ENCODE data around the gene ELN. TPM values are rescaled to one million over a fixed set of nuclear protein-coding genes. Genes with fewer than 3 reads are reported as not detected.

ELN gene
- total RNA-seq, 1 donor from 2014 or later = 4.9 TPM

DNA sequence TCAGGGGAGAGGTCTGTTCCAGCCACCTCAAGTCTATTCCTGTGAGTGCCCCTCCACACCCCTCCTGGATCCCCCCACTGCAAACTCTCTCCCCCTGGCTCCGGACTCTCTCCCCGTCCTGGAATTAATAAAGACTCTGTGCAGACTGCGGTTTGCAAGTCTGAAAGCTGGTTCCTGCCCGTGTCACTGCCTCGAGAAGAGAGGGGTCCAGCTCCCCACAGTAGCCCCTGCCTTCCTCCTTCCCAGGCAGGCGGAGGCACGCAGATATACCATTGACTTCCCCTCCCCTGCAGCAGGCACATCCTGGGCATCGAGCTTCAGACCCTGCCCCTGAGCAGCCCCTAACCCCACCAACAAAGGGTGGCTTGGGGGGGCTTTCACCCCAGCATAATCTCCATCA is 2.2 kb upstream of the ELN start:
- ATAC-seq = no peak

DNA sequence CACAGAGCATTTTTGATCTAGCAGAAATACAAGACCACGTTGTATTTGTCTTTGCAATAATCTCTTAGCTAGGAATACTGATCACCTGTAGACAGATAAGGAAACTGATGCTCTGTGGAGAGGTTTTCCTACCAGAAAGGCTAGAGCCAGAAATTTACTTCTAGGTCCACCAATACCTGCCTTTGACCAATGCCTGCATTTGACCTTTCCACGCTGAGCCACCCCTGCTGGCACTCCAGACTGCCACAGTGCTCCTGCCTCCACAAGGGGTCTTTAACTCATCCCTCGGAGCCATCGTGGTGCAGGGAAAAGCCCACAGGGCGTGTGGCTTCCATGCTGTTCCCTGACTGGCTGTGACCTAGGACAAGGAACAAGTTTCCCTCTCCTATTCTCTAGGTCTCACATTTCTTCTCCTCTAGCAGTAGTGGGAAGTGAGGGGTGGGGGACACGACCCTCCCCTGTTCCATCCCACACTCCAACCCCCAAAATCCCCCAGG is 1.5 kb upstream of the ELN start:
- ATAC-seq = no peak

DNA sequence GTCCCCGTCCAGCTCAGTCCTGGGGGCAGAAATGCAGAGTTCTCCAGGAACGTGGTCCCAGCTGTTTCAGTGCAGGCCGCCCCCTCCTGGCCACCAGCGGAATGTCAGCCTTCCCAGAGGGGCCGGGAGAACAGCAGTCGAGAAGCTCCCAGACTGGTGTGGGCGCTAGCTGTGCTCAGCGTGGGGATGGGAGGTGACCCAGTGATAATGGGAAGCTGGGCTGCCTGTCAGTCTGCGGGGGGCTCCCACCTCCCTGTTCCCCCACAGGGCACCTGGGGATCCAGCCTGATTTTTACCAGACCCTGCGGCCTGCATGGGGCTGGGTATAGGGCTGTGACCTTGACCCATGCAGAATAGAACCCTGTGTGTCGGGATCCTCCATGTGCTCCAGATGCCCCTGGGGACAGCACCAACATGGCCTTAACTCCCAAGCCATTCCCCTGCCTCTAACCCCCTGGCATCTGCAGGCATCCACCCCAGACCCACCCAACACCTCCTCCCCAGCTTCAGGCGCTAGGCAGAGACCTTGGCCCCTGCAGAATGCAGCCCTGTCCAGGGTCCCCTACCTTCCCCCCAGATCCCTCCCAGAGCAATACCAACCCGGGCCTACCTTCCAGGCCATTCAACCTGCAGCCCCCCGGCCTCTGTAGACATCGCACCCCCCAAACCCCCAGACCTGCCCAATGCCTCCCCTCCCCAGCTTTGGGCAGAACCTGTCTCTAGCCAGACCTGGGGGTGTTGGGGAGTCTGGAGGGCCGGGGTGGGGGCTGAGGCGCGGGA is 880 bp upstream of the ELN start:
- peak; percentile 67 for ATAC-seq

DNA sequence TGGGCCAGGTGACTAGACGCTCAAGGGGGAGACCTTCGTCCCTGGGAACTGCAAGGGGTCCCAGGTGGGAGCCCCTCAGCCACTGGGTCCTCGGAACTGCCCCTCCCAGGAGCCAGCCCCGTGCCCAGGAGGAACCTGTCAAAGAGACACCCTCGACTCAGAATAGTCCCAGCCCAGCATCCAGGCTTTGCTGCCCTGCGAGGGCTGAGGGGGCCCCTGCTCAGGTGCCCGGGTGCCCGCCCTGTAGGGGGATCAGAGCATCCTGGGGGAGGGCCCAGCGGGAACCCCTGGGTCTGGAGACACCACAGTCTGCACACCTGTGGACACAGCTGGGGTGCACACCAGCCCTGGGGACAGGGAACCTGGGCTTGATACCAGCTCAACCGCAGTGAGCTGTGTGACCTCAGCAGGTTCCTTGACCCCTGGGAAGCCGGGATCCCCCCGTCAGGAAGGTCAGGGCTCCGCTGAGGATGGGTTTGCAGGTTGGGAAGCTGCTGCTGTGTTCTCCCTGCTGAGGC is 407 bp downstream of the ELN start:
- ATAC-seq = no peak

DNA sequence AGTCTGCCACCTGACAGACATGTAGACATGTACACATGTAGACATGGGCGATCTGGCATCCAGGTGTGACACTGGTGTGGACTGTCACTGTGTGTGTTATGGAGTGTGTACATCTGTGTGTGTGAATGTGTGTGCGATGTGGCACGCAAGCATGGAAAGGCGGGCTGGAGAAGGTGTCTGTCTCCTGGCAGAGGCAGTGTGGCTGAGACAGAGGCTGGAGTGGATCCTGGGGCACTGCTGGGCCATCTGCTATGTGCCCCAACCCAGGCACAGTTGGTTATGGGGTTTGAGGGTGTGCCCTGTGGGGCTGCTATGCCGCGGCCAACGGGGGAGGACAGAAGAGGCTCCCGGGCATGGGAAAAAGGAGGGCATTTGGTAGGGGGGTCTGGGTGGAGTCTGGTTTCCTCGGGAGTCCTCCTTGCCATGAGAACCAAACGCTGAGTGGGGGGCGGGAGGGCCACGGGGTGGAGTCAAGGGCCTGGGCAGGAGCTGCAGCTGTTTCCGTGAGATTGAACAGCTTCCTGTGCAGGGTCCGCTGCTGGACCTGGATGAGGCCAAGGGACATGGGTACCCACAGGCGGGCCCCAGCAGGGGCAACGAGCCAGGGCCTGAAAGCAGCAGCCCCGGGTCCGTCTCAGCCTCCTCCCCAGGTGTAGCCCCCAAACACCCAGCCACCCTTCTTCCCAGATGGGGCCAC is 1.3 kb downstream of the ELN start:
- ATAC-seq = no peak

DNA sequence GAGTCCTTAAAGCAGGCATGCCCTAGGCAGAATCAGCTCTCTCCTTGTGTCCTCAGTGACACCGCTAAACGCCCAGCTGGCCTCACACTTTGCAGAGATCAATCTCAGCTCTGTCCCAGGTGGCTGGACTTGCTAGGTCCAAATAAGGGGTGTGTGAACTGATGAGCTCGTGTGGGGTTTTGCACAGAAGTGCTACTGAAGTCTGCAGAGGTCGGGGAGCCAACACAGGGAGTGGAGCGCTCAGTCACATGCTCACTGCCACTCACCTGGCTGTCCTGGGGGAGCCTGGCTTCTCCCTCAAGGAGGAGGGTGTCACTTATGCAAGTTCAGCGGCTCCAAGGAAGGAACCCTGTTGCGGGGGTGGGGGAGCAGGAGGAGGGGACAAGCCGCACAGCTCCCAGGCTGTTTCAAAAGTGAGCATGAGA is 2.0 kb downstream of the ELN start:
- no peak for ATAC-seq

DNA sequence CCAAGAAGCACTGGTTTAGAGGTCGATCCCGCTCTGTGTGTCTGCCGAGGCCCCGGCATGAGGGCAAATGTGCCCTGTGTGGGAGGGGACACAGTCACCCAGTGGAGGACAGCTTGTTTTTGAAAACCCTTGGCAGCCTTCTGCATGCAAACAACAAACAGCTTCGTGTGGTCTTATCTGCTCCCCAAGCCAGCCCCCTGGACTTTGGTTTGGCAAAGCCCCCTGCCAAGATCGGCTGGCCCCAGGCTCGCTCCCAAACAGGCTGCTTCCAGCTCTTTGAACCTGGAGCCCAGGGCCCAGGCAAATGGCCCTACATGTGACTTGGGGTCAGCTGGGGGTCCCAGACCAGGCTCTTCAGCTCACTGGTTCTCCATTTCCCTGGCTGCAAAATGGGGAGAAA is 2.9 kb downstream of the ELN start:
- no peak for ATAC-seq

DNA sequence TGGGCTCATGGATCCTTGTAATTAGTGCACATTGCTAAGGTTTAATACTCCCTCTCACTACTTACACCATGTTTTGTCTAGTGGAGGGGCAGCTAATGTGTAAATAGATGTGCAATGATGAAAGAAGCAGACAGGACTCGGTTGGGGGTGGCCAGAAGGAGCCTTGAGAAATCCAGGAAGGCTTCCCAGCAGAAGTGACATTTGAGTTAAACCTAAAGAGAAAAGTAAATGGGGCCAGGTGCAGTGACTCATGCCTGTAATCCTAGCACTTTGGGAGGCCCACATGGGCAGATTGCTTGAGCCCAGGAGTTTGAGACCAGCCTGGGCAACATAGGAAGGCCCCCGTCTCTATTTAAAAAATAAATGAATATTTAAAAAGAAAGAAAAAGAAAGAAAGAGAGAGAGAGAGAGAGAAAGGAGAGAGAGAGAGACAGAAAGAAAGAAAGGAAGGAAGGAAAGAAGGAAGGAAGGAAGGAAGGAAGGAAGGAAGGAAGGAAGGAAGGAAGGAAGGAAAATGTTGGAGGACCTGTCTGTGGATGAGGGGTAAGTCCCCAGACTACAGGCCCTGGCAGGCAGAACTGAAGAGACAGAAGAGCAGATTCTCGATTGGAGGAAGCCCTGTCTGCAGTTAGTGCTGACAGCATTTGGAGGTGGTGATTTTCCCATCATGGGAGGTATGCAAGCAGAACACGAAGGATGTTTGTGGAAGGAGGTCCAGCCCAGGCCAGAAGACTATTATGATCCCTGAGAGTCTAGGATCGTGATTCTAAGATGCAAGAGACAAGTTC is 3.6 kb downstream of the ELN start:
- no peak for ATAC-seq

DNA sequence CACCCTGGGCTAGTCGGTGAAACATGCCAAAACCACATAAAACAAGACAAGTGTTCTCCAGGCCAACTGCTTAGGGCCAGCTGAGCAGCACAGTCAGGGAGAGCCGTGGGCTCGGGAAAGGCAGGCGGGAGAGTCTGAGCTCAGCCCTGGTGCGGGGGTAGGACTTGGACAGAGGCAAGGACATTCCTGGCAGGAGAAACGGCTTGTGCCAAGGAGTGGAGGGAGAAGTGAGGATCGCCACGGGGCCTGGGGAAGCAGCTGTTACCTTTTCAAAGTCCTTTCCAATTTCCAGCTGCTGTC is 4.2 kb downstream of the ELN start:
- peak; percentile 28 for ATAC-seq

DNA sequence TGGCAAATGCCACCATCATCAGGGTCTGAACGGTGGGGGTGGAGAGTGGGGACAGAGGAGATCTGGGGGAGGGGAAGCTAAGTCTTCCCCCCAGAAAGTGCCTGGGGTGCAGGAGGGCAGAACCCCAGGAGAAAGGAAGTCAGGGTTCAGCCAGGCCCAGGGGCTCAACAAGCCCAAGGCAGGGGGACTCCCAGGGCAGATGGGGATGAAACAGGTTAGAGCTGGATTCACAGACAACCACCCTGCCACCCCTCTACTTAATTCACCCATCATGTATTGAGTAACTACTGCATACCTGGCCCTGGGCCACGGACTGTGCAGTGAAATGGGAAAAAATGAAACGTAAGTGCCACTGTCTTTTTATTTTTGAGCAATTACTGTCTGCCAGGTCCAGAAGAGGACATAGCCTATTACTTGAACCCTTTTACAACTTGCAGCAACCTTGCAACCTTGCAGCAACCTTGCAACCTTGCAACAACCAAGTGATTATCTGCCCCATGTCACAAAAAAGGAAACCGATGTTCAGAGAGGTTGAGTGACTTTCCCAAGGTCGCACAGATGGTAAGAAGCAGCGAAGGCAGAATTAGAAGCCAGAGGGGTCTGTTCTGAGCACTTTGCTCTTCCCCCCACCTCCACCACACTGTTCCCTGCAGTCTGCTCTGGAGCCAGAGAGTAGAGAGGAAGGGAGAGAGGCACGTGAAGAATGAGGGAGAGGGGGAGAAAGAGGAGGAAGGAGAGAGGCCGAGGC is 4.8 kb downstream of the ELN start:
- ATAC-seq = peak; percentile 9

DNA sequence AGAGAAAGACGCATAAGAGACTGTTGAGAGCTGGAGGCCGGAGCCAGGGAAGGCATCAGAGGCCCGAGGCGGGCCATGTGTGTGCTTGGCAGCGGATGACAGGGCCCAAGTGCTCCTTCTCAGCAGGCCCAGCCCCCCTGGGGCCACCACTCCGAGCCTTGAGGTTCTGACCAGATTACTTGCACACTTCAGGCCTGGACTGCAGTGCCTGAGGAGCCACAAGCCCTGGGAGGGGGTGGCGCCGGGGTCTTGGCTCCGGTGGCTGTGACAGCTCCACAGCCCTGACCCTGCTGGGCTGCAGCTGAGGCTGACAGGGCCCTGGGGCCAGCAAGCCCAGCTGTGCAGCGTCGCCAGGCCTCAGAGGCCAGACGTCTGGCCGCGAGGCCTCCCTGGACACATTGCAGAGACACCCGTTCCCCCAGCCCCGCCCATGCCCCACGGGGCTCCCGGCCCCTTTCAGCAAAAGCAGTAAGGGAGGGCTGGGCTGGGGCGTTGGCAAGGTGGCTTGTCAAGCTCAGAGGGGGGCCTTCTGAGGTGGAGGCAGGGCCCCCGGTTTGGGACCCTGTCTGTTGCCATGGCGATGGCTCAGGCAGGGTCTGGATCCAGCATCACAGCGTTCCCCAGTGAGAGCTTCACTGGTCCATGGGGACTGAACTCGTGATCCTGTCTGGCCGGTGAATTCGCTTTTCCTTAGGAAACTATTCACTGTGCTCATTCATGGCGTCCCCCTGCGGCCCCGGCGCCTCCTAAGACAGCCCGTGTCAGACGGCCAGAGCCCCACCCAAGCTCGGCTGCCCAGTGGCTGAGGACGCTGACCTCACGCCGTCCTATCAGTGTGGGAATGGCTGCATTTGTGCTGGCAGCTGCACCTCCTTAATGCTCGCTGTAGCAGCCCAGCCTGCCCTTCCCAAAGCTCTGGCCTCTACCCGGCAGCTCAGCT is 5.7 kb downstream of the ELN start:
- ATAC-seq = peak; percentile 19

DNA sequence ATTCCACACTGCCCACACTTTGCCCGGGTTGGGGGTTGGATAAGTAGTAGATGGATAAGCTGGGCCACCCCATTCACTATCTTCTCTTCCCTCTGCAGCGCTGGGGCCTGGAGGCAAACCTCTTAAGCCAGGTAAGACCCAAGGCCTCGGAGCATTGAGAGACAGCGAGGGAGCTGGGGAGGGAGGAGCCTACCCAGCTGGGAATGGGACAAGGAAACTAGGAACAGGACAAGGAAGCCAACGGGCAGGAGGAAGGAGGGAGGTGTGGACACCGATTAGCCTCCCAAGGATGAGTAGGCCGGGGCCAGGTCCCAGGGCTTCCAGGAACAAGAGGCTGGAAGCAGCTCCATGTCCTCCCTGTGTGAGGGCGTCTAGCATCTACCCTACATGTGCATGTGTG is 9.6 kb downstream of the ELN start:
- ATAC-seq = no peak

DNA sequence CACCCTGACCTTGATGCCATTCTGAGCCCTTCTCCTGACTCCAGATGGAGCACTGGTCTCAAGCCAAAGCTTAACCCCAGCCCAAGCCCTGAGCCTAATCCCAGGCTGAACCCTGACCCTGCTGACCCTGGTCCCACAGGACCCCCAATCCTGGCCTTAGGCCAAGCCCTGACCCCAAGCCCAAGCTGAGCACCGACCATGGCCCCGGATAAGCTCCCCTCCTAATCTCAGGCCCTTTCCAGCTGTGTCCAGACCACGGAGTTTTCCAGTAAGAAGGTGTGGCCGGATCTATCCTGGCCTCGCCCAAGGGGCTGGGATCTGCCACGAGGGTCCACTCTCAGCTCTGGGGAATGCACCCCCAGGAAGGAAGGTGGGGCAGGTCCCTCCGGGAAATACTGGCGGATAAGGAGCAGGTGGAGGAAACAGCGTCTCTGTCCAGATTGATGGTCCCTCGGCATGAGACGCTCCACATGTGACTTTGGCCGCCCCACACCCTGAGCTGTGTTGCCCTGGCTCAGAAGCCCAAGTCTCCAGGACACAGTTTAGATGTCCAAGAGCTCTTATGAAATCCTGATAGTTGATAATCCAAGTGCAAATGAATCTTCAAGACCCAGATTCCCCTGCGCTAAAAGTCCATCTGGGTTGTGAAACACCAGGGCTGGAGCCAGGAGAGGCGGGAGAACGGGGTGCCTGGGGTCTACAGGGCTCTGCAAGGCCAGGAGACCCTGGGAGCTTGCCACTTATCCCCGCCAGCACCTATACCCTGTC is 10.4 kb downstream of the ELN start:
- ATAC-seq = no peak

DNA sequence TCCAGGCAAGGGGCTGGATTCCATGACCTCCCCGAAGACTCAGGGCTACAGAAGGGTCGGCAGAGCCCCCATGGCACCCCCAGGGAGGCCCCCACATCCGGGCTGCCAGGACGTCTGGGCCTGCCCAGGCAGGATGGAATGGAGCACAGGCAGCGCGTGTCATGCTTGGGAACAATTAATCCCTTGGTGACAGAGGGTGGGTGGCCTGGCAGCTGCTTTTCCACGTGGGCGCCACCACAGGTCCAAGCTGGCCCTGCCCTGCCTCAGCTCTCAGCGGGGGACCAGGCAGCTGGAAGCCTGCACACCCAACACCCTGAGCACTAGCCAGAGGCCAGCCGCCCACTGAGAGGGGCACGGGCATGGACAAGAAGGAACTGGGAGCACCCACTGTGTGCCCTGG is 11.4 kb downstream of the ELN start:
- ATAC-seq = peak; percentile 35

DNA sequence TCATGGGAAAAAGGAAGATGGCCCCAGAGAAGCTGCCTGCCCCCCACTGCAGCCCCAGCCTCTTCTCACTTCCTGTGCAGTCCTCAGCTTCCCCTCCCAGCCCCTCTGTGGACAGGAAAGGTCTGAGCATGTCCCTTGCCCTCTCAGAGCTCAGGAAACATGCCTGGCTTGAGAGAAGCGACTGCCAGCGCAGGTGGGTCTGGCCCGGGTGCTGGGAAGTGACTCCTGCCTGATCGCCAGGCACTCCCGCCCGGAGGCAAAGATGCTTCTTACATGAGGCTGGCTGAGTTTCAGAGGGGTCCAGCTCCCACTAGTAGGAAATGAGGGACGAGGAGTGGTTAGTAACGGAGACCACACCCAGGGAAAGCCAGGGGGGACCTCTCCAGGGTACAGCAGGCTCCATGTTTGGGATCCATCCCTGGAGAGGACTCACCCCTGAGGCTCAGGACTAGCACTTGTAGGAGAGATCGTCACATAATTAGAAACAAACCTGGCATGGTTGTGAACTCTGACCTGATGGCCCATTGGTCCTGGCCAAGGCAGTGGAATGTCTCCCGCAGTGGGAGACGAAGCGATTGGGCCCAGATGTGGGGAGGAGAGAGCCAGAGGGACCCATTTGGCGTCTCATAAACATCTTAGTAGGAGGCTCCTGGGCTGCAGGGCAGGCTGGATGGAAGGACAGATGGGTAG is 12.3 kb downstream of the ELN start:
- ATAC-seq = no peak

DNA sequence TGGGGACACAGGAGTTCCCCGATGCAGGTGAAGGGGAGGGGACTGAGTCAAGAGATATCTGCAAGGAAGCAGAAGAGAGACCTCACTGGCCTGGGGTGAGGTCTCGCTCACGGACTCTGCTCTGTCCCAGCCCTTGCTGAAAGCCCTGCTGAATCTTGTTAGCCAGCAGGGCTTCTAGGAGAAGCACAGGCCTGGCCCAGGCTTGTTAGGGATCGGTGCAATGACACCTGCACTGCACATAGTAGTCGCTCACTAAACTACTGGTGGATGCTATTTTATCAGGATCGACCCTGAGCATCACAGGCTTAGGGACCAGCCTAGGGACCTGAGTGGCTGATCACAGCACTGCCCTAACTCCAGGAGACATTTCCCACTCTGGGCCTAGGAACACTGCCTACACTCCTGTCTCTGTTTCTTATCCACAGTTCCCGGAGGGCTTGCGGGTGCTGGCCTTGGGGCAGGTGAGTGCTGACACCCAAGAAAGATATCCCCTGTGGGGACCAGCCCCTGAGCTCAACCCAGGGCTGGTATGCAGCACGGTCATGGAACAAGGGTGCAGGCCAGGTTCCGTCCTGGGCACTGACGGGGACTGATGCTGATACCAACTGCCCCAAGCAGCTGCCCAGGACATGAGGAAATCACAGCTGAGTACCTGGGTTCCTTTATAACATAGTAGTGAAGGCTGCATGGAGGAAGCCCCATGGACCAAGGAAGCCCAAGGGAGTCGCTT is 13.0 kb downstream of the ELN start:
- ATAC-seq = no peak

DNA sequence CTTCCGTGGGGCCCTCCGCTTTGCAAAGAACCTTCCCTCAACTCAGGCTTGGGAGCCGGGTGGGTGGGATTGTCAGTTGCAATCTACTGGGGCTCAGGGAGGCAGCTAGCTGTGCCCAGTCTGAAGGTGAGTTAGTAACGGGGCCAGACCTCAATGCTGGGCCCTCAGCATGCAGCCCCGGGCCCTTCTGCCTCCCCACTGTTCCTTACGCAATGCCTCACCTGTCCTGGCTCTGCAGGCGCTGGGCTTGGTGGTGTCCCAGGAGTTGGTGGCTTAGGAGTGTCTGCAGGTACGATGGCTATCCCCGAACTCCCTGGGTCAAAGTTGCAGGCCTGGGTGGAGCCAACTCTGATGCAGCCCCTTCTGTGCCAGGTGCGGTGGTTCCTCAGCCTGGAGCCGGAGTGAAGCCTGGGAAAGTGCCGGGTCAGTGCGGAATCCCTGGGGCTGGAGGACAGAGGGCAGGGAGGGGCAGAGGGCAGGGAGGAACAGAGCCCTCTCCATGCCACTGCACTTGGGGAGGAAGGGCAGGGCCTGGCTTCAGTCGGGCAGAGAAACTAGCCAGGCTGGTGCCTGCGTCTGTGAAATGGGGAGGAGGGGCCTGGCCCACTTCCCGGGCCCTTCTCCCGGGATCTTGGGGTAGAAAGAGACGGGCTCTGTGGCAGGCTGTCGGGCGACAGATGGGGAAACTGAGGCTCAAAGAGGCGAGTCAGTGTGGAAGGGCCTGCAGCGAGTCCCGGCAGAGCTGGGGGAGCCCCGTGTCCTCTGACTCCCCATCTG is 15.0 kb downstream of the ELN start:
- ATAC-seq = peak; percentile 18

DNA sequence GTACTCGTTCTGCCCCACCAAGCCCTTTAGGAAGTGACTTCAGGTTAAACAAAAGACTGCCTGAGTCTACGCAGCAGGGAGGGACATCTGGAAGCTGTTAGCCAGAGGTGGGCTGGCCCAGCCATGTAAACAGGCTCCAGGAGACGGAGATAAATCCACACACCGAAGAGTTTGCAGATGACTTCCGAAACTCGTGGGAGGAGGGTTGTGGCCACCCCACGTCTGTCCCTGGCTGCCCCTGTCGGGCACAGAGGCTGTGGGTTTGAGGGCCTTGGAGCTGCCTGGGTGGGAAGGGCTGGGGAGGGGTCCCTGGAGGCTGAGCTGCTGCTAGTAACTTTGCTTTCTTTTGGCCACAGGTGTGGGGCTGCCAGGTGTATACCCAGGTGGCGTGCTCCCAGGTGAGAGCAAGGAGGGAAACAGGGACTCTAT is 15.6 kb downstream of the ELN start:
- peak; percentile 3 for ATAC-seq
